ENCODE results near the gene MARCHF2. TPM values are rescaled to one million over a fixed set of nuclear protein-coding genes. Genes with fewer than 3 reads are reported as not detected.
A peak's percentile ranks its signal among the peaks of the same experiment; 100 is the strongest.

Gene MARCHF2
- total RNA-seq, 1 experiment from 2014 or later: 27.5 TPM

DNA sequence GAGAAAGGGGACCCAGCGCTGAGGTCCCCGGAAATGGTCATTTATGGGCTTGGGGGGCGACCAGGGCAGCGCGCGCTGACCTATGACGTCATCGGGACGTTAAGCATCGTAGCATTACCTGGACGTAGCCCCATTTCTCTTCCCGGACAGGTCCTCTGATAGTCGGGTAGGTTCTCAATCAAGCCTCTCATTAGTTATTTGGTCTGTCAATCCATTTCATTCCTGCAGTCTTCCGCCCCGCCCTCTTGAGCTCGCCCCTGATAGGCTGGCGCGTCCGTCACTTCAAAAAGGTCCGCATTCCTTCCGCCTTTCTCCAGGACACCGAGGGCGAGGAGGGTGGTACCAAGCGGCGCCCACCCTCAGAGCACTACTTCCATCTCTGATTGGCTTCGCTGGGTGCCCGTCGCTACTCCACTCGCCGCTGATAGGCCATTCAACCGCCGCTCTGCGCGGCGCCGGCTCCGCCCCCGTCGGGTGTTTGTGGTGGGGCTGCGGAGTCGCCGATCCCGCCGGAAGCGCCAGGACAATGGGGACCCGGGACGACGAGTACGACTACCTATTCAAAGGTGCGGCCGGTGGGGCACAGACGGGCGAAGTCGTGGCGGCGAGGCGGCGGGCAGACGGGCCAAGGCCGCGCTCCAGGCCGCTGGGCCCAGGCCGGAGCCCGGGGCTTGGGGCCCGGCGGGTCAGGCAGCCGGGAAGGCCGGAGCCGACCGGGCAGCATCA lies 23.1 kb upstream of the MARCHF2 start, which contains the start of gene RAB11B:
TSS of gene RAB11B (plus strand) at position 470 of the 726 bp plus-strand sequence. CDS start at position 527, 57 bp downstream.
- Histone ChIP-seq H3K4me2 (ENCODE audit: insufficient read depth, insufficient read length, low read length) (peak within 1 kb of the TSS; percentile 60), H3K9me3 (ENCODE audit: control insufficient read depth, low read depth, low read length) (no peaks in the 10 kb centered on the region), H3K18ac (ENCODE audit: insufficient read length, low read depth, low read length) (peak within 1 kb of the TSS; percentile 94), H2BK15ac (ENCODE audit: low read depth, low read length) (no peak within 1 kb of the TSS), H4K91ac (ENCODE audit: insufficient read length, low read depth, low read length) (no peak within 1 kb of the TSS), H4K5ac (ENCODE audit: insufficient read length, low read depth, low read length) (no peak within 1 kb of the TSS), H3K23me2 (ENCODE audit: insufficient read length, low read depth, low read length, poor library complexity, severe bottlenecking) (no peaks in the 10 kb centered on the region), H2BK20ac (ENCODE audit: low read depth, low read length, poor library complexity, severe bottlenecking) (no peak within 1 kb of the TSS), H3K27ac (ENCODE audit: insufficient read length, low read depth, low read length) (no peak within 1 kb of the TSS), H3K79me1 (ENCODE audit: insufficient read depth, low read depth, low read length, poor library complexity, severe bottlenecking) (no peaks in the 10 kb centered on the region), H4K20me1 (ENCODE audit: control insufficient read depth, insufficient read depth, insufficient read length) (no peaks in the 10 kb centered on the region), H2BK120ac (ENCODE audit: low read depth, low read length, poor library complexity, severe bottlenecking) (no peak within 1 kb of the TSS), H2BK12ac (ENCODE audit: insufficient read length, low read depth, low read length) (no peak within 1 kb of the TSS), H3T11ph (ENCODE audit: low read length) (peak within 1 kb of the TSS; percentile 20), H2AK5ac (ENCODE audit: insufficient read length, low read length) (no peak within 1 kb of the TSS), H3K14ac (ENCODE audit: insufficient read depth, low read length) (peak within 1 kb of the TSS; percentile 99), H3K27me3 (ENCODE audit: insufficient read depth, low read length) (no peaks in the 10 kb centered on the region), H4K8ac (replicated peaks; ENCODE audit: insufficient read length, low read depth, low read length) (no peak within 1 kb of the TSS), H3K9ac (ENCODE audit: extremely low read depth, insufficient read length, low read length) (peak within 1 kb of the TSS; percentile 89), H3K4ac (ENCODE audit: low read depth, low read length) (no peak within 1 kb of the TSS; the same call in 1 of the 2 replicates), H3K56ac (ENCODE audit: insufficient read length, low read depth, low read length) (no peak within 1 kb of the TSS), H3K4me1 (ENCODE audit: insufficient read depth, low read length) (no peaks in the 10 kb centered on the region), H3K79me2 (ENCODE audit: insufficient read depth, low read length) (peaks cover 14% of the 10 kb centered on the region; the same call in 1 of the 2 replicates), H3K23ac (ENCODE audit: insufficient read length, low read depth, low read length) (no peak within 1 kb of the TSS), H2AFZ (ENCODE audit: low read length) (no peak within 1 kb of the TSS), H2BK5ac (ENCODE audit: insufficient read length, low read length) (peak within 1 kb of the TSS; percentile 65)
- Mint-ChIP-seq H3K36me3 (ENCODE audit: insufficient read depth in 1 of 3, low read depth in 3 of 3) (peaks cover 15 to 19% (median 17%) of the 10 kb centered on the region in 3 experiments; a peak in 6 of 7 replicates), H3K27me3 (ENCODE audit: low read depth) (no peaks in the 10 kb centered on the region), H3K27ac (peak within 1 kb of the TSS; percentile 97 to 99 (median 99)), H3K4me3 (peak within 1 kb of the TSS; percentile 88 to 92), H3K9me3 (peaks cover 9 to 11% of the 10 kb centered on the region in 2 experiments; a peak in 4 of 5 replicates), H3K4me1 (peaks cover 6 to 12% of the 10 kb centered on the region in 2 experiments; a peak in 3 of 4 replicates)
- no CpG with 5 or more reads among the region's 70 CpGs for WGBS (ENCODE audit: extremely low coverage, insufficient read length, low lambda C conversion rate)
- peak; percentile 100 for DNase-seq
- TF ChIP-seq, protein P1, sequence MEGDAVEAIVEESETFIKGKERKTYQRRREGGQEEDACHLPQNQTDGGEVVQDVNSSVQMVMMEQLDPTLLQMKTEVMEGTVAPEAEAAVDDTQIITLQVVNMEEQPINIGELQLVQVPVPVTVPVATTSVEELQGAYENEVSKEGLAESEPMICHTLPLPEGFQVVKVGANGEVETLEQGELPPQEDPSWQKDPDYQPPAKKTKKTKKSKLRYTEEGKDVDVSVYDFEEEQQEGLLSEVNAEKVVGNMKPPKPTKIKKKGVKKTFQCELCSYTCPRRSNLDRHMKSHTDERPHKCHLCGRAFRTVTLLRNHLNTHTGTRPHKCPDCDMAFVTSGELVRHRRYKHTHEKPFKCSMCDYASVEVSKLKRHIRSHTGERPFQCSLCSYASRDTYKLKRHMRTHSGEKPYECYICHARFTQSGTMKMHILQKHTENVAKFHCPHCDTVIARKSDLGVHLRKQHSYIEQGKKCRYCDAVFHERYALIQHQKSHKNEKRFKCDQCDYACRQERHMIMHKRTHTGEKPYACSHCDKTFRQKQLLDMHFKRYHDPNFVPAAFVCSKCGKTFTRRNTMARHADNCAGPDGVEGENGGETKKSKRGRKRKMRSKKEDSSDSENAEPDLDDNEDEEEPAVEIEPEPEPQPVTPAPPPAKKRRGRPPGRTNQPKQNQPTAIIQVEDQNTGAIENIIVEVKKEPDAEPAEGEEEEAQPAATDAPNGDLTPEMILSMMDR (conservative IDR thresholded peaks at IDR 0.05): no peak

All from H9 (cell line).